AG09309 (cell line): ENCODE results near the gene SLC16A13.

Experiments
- DNase-seq: peaks from one replicate; pipeline ENCODE4 v3.0.0-alpha.2; 2010; ENCODE audit warnings: low read depth
- H3K4me3 ChIP-seq: 2 replicates; pipeline ENCODE4 v1.5.1; 2011; ENCODE audit warnings: mild to moderate bottlenecking, low read depth, low read length, moderate library complexity; ENCODE audit not compliant: control insufficient read depth
- TF ChIP-seq, protein P1 (sequence below): IDR thresholded peaks from 2 replicates; pipeline ENCODE4 v1.5.1; 2011; ENCODE audit warnings: mild to moderate bottlenecking, low read depth, low read length, inconsistent platforms; ENCODE audit not compliant: insufficient read depth, control insufficient read depth; ENCODE audit errors: missing control alignments

Gene SLC16A13

DNA sequence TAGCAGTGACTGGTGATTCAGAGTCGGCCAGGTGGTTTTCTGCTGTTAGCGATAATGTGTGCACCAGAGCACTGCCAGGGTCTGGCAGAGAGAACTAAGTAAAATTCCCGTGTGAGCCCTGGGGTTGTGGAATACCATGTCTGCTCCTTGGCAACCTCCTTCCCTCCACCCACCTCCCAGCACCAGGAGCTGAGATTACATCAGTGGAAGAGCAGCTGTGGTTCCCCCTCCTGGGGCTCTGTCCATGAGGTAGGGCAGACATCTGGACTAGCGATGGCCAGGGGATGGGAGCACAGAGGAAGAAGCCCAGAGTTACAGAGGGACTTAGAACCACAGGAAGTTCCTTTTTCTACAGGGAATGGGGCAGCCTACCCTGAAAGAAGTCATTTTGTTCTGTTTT, 28.4 kb downstream of the SLC16A13 start:
- no peak for DNase-seq
- TF ChIP-seq, protein P1, sequence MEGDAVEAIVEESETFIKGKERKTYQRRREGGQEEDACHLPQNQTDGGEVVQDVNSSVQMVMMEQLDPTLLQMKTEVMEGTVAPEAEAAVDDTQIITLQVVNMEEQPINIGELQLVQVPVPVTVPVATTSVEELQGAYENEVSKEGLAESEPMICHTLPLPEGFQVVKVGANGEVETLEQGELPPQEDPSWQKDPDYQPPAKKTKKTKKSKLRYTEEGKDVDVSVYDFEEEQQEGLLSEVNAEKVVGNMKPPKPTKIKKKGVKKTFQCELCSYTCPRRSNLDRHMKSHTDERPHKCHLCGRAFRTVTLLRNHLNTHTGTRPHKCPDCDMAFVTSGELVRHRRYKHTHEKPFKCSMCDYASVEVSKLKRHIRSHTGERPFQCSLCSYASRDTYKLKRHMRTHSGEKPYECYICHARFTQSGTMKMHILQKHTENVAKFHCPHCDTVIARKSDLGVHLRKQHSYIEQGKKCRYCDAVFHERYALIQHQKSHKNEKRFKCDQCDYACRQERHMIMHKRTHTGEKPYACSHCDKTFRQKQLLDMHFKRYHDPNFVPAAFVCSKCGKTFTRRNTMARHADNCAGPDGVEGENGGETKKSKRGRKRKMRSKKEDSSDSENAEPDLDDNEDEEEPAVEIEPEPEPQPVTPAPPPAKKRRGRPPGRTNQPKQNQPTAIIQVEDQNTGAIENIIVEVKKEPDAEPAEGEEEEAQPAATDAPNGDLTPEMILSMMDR: no peak
- H3K4me3 ChIP-seq: no peak overlapping the region

DNA sequence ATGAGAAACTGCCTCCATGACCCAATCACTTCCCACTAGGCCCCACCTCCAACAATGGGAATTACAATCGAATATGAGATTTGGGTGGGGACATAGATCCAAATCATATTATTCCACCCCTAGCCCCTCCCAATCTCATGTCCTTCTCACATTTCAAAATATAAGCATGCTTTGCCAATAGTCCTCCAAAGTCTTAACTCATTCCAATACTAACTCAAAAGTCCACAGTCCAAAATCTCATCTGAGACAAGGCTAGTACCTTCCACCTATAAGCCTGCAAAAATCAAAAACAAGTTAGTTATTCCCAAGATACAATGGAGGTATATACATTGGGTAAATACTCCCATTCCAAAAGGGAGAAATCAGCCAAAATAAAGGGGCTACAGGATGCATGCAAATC, 31.4 kb downstream of the SLC16A13 start:
- TF ChIP-seq, protein P1: no peak
- DNase-seq: no peak
- H3K4me3 ChIP-seq: no peak overlapping the region

DNA sequence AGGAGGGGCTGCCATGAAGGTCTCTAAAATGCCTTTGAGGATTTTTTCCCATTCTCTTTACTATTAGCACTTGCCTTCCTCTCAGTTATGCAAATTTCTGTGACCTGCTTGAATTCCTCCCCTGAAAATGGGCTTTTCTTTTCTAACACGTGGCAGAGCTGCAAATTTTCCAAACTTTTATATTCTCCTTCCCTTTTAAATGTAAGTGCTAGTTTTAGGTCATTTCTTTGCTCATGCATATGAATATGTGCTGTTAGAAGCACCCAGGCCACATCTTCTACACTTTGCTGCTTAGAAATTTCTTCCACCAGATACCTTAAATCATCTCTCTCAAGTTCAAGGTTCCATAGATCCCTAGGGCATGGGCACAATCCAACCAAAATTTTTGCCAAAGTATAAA, 32.5 kb downstream of the SLC16A13 start:
- DNase-seq: no peak
- TF ChIP-seq, protein P1: no peak
- H3K4me3 ChIP-seq: no peak overlapping the region

DNA sequence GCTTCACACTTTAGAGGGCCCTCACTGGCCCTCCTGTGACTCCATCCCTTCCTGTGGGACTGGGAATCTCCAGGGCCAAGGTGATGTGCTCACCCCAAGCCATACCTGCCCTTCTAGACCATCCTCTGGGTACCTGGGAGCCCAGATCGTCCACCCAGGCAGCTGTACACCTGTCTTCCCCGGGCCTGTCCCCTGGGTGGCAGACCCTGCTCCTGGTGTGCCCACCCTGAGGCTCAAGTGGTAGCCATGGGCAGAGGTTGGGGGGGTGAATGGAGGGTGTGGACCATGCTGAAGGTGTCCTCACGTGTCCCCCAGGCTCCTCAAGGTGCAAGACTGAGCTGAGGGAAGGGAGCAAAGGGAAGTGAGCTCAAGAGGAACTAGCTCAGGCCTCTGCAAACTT, 34.9 kb downstream of the SLC16A13 start:
- no peak overlapping the region for H3K4me3 ChIP-seq
- TF ChIP-seq, protein P1: no peak
- no peak for DNase-seq

DNA sequence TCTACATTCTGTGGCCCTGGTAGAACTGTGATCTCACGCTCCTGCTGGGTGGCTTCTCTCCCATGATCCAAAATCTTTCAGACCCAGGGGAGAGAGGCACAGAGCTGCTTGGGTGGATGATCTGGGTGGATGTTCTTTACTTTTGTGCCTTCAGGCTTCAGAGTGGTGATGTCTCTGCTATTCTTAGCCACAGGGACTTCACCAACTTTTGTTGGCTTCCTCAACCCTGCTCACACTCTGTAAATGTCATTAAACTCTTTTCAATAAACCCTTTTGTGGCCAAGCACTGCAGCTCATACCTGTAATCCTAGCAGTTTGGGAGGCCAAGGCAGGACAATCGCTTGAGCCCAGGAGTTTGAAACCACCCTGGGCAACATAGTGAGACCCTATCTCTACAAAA, 36.6 kb downstream of the SLC16A13 start:
- no peak overlapping the region for H3K4me3 ChIP-seq
- DNase-seq: no peak
- TF ChIP-seq, protein P1: no peak

DNA sequence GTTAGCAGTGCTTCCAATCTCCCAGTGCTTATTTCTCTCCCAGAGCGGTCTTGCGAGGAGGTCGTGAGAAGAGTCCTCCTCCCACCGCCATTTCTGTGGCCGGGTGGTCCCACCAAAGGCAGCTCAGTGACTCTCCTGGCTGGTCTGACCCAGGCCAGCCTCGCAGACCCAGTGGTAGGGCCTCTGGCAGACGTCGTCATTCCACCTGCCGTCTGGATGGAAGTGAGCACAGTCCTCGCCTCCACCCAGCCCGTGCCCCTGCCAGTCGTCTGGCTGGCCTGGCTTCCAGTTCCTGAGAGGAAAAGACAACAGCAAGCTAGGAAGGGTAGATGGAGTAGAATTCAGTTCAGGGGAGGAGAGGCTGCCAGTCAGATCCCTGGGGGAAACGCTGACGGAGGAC, 39.1 kb downstream of the SLC16A13 start:
- TF ChIP-seq, protein P1: no peak
- no peak for DNase-seq
- H3K4me3 ChIP-seq: no peak overlapping the region
